GM12878 (cell line): ENCODE data around the gene BIRC3. TPM values are rescaled to one million over a fixed set of nuclear protein-coding genes. Genes with fewer than 3 reads are reported as not detected.

ENCODE experiments used
- ATAC-seq: fragments of 200-7000 bp; cut with Tn5 transposase; 3 replicates; pipeline ENCODE4 v1.9.1; 2020; ENCODE audit warnings: mild to moderate bottlenecking, moderate library complexity
- BruUV-seq: library from RNA; stranded (reverse); fragments of 400-500 nt; replicated peaks from 2 replicates; lab custom pipeline; 2021; lab: Mats Ljungman, UMichigan
- CTCF ChIA-PET: fragments of 300-600 bp; sonication (Branson Sonifier 250); formaldehyde crosslinking; extraction: SDS; loops from one replicate; lab custom pipeline; 2021; ENCODE audit warnings: inconsistent platforms; lab: Yijun Ruan, JAX
- POLR2A ChIA-PET: fragments of 350-600 bp; formaldehyde crosslinking; extraction: SDS; loops from one replicate; lab custom pipeline; 2021; ENCODE audit warnings: inconsistent platforms; lab: Charles Lee
- RAD21 ChIA-PET: fragments of 300-600 bp; sonication (Branson Sonifier 250); formaldehyde crosslinking; loops from one replicate; lab custom pipeline; 2023; ENCODE audit warnings: antibody characterized with exemption; ENCODE audit not compliant: unreplicated experiment; lab: Charles Lee
- SMC1A ChIA-PET: fragments of 300-600 bp; sonication (Branson Sonifier 250); formaldehyde crosslinking; loops from one replicate; lab custom pipeline; 2023; ENCODE audit not compliant: unreplicated experiment, uncharacterized antibody; lab: Charles Lee
- DNase-seq: peaks from one replicate; pipeline ENCODE4 v3.0.0-alpha.2; 2011; ENCODE audit warnings: low read depth, low spot score
- FAIRE-seq: peaks from 3 replicates; lab custom pipeline; 2011; peaks lifted over from hg19 to GRCh38; lab: Jason Lieb, UNC
- H2AFZ ChIP-seq: 2 replicates; pipeline ENCODE4 v1.6.0; 2011; ENCODE audit warnings: low read depth, low read length, control low read depth; ENCODE audit not compliant: control insufficient read depth
- H3K27ac ChIP-seq: 2 replicates; pipeline ENCODE4 v1.5.1; 2011; ENCODE audit warnings: control low read depth; ENCODE audit not compliant: control insufficient read depth, insufficient read depth
- H3K27me3 ChIP-seq, 2 experiments: replicated peaks in 1 of 2; 2 replicates each; pipeline versions ENCODE4 v1.6.0 to v1.6.1; 2011; ENCODE audit warnings: low read length in 1 of 2; ENCODE audit not compliant: control insufficient read depth in 2 of 2, insufficient read depth in 2 of 2
- H3K36me3 ChIP-seq, 2 experiments: 2 replicates each; pipeline ENCODE4 v1.5.1; 2011; ENCODE audit warnings: low read length in 1 of 2; ENCODE audit not compliant: control insufficient read depth in 2 of 2, insufficient read depth in 2 of 2
- H3K4me1 ChIP-seq: 2 replicates; pipeline ENCODE4 v1.6.1; 2011; ENCODE audit warnings: mild to moderate bottlenecking, low read length, moderate library complexity, mixed read lengths; ENCODE audit not compliant: control insufficient read depth, insufficient read depth
- H3K4me2 ChIP-seq: 2 replicates; pipeline ENCODE4 v1.6.0; 2011; ENCODE audit warnings: control low read depth; ENCODE audit not compliant: control insufficient read depth, insufficient read depth
- H3K4me3 ChIP-seq: fragments of 200-600 bp; sonication (generic); 2 replicates; pipeline ENCODE4 v1.5.1; 2016
- H3K79me2 ChIP-seq: 2 replicates; pipeline ENCODE4 v1.6.0; 2011; ENCODE audit warnings: low read length; ENCODE audit not compliant: control insufficient read depth, insufficient read depth
- H3K9ac ChIP-seq: 2 replicates; pipeline ENCODE4 v1.8.0; 2011; ENCODE audit warnings: low read length, control low read depth, mixed read lengths; ENCODE audit not compliant: control insufficient read depth, insufficient read depth
- H3K9me3 ChIP-seq: replicated peaks from 3 replicates; pipeline ENCODE4 v1.5.1; 2011; ENCODE audit warnings: mild to moderate bottlenecking, low read length; ENCODE audit not compliant: control insufficient read depth, insufficient read depth
- H4K20me1 ChIP-seq: 2 replicates; pipeline ENCODE4 v1.6.0; 2011; ENCODE audit not compliant: control insufficient read depth, insufficient read depth
- BACH1 ChIP-seq: fragments of 450-650 bp; IDR thresholded peaks from 2 replicates; pipeline ENCODE4 v1.6.1; 2017; ENCODE audit warnings: mild to moderate bottlenecking, borderline replicate concordance
- ETV6 ChIP-seq, 2 experiments: fragments of 450-650 bp in 1 of 2; IDR thresholded peaks in 1 of 2; conservative IDR thresholded peaks in 1 of 2; 2 replicates each; pipeline ENCODE4 v1.6.1; 2014; ENCODE audit warnings: antibody characterized with exemption in 1 of 2, borderline replicate concordance in 1 of 2, low read depth in 1 of 2, mild to moderate bottlenecking in 1 of 2, moderate library complexity in 1 of 2
- FOXK2 ChIP-seq: fragments of 450-650 bp; IDR thresholded peaks from 2 replicates; pipeline ENCODE4 v1.6.1; 2017; ENCODE audit warnings: mild to moderate bottlenecking, moderate library complexity
- MTA3 ChIP-seq: IDR thresholded peaks from 2 replicates; pipeline ENCODE4 v1.6.1; 2012; ENCODE audit warnings: low read length, inconsistent platforms, borderline replicate concordance
- NFYA ChIP-seq: IDR thresholded peaks from 2 replicates; pipeline ENCODE4 v1.6.1; 2011; ENCODE audit warnings: low read depth, mild to moderate bottlenecking, low read length, improper control_type of control experiment, borderline replicate concordance
- NR2F1 ChIP-seq: fragments of 450-650 bp; conservative IDR thresholded peaks from 2 replicates; pipeline ENCODE4 v1.6.1; 2017; ENCODE audit warnings: mild to moderate bottlenecking
- POLR2AphosphoS2 ChIP-seq: IDR thresholded peaks from 2 replicates; pipeline ENCODE4 v1.6.1; 2011; ENCODE audit warnings: low read depth, mild to moderate bottlenecking, low read length, improper control_type of control experiment, moderate library complexity
- SMAD1 ChIP-seq: fragments of 450-650 bp; IDR thresholded peaks from 2 replicates; pipeline ENCODE4 v1.6.1; 2018; ENCODE audit warnings: mild to moderate bottlenecking, low read depth; ENCODE audit not compliant: partially characterized antibody
- SUPT20H ChIP-seq: IDR thresholded peaks from 2 replicates; pipeline ENCODE4 v1.6.1; 2011; ENCODE audit warnings: low read depth, mild to moderate bottlenecking, low read length, moderate library complexity, borderline replicate concordance; ENCODE audit not compliant: control insufficient read depth
- TCF7 ChIP-seq: IDR thresholded peaks from 2 replicates; pipeline ENCODE4 v1.6.1; 2014; ENCODE audit warnings: antibody characterized with exemption, borderline replicate concordance
- ZNF217 ChIP-seq: fragments of 450-650 bp; IDR thresholded peaks from 2 replicates; pipeline ENCODE4 v1.6.1; 2017; ENCODE audit warnings: antibody characterized with exemption, mild to moderate bottlenecking
- ZNF274 ChIP-seq: IDR thresholded peaks from one replicate; pipeline ENCODE4 v1.8.0; 2011; ENCODE audit not compliant: insufficient read length, insufficient read depth
- WGBS: methylation state at CpG from one replicate; pipeline ENCODE4 v1.1.6; 2016; ENCODE audit warnings: low lambda C conversion rate; ENCODE audit not compliant: insufficient replicate concordance, insufficient coverage; ENCODE audit errors: missing lambda C conversion rate; 5-methylcytosine and 5-hydroxymethylcytosine counted together
- in situ Hi-C: fragments of 300-500 bp; cut with MboI; formaldehyde crosslinking; loops from 9 replicates; pipeline ENCODE4 v1.14.3; 2018; ENCODE audit warnings: mixed read lengths
- intact Hi-C: fragments of 100-400 bp; cut with micrococcal nuclease; formaldehyde crosslinking; loops from one replicate; pipeline ENCODE4 v1.14.2; 2022; ENCODE audit not compliant: unreplicated experiment
- polyA plus RNA-seq, 11 experiments: library from polyadenylated mRNA; depleted of rRNA in 4 of 11; unstranded in 6 of 11; stranded (reverse) in 5 of 11; fragments of >200 nt; fragmentation: Nextera tagmentation in 4 of 11; fragmentation: Illumina TruSeq in 1 of 11; extraction: Ambion mirVana in 4 of 11; extraction: Trizol in 1 of 11; gene quantifications; 1 replicate in 1 of 11; 2 replicates in 10 of 11; pipeline versions ENCODE4 v1.2.1 to v1.2.3, GENCODE V29; 2011 to 2016; ENCODE audit warnings: inconsistent platforms in 2 of 11, missing spikeins in 2 of 11, low read depth in 1 of 11
- total RNA-seq, 4 experiments: library from RNA; depleted of rRNA in 3 of 4; stranded (reverse); fragments of >200 nt in 3 of 4; fragmentation: Illumina TruSeq in 1 of 4; extraction: Trizol in 1 of 4; gene quantifications; 2 replicates each; pipeline versions ENCODE4 v1.2.1 to v1.2.3, GENCODE V29; 2013 to 2021
- TF ChIP-seq, protein P1 (sequence below): fragments of 450-650 bp; IDR thresholded peaks from 2 replicates; pipeline ENCODE4 v1.6.1; 2017; ENCODE audit warnings: mild to moderate bottlenecking
- TF ChIP-seq, protein P2 (sequence below): fragments of 150-350 bp; IDR thresholded peaks from 2 replicates; pipeline ENCODE4 v1.6.1; 2016; ENCODE audit warnings: low read depth, low read length
- TF ChIP-seq, protein P3 (sequence below): IDR thresholded peaks from 2 replicates; pipeline ENCODE4 v1.6.1; 2012; ENCODE audit warnings: low read length, inconsistent platforms

The BIRC3 gene
- total and polyA plus RNA-seq, 10 of the 15 experiments (the other 5 are each of a cell fraction or from before 2014, with no cell fraction given), result 42.1 to 351 (median 83.7) TPM

DNA sequence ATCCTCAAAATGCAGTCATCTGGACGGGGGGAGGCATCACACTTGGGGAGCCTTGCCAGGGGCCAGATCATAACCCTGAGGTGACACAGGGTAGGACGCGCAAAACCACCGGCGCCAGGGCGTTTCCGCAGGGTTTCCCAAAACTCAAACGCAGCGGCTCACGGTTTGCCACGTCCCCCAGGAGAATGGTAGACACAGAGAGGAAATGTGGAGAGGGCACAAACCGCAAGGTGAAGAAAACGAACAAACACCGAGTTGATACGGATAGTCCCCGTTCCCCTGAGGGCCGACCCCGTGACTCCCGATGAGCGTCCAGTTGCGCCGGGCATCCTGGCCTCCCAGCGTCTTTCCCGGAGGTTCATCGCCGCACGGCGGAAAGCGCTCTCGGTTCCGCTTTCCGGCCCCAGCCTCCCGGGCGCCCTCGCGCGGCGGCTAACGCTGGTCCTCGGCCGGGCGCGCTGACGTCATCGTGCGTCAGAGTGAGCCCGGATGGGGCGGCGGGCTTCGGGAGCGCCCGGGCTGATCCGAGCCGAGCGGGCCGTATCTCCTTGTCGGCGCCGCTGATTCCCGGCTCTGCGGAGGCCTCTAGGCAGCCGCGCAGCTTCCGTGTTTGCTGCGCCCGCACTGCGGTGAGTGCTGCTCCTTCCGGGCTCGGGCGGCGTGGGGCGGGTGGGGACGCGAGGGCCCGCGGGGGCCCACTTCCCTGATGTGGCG lies 29.6 kb downstream of the BIRC3 start, which contains the start of gene BIRC2:
Gene BIRC2 (plus strand): TSS at position 467 of the 714 bp plus-strand sequence. CDS start 2,641 bp downstream, outside the sequence.
- Histone ChIP-seq H3K4me1 (no peaks in the 10 kb centered on the region), H3K4me3 (peak within 1 kb of the TSS; percentile 77), H3K9ac (peak within 1 kb of the TSS; percentile 96), H3K27me3 (no peaks in the 10 kb centered on the region), H3K9me3 (no peaks in the 10 kb centered on the region; the same call in 1 of the 3 replicates), H3K79me2 (peaks cover 36% of the 10 kb centered on the region), H3K4me2 (peak within 1 kb of the TSS; percentile 92), H4K20me1 (no peaks in the 10 kb centered on the region), H3K27ac (peak within 1 kb of the TSS; percentile 96), H3K36me3 (no peaks in the 10 kb centered on the region), H2AFZ (peak within 1 kb of the TSS; percentile 95)
- SMC1A ChIA-PET, result interaction anchor here (1.3 to 3.8 kb wide), 3 partner anchors 13 to 43 kb away, joined by 3 to 37 read pairs (median 11); no protein-coding TSS in a partner anchor
- in situ Hi-C loops, result no loop called here
- ATAC-seq (peak; percentile 86), DNase-seq (peak; percentile 67), FAIRE-seq (no peak)
- under 1% methylated on average over 58 of the region's 77 CpGs for WGBS
- CTCF ChIA-PET, result interaction anchor here (0.6 to 6.0 kb wide), 4 partner anchors 43 to 404 kb away, joined by 4 to 361 read pairs (median 23); no protein-coding TSS in a partner anchor
- no TSS peak for BruUV-seq
- intact Hi-C loops, result loop anchor here (1.0 to 2.0 kb wide), 4 partner anchors 30 to 199 kb away; partner anchors contain the start of gene BIRC3
- POLR2A ChIA-PET, result no interaction called here
- RAD21 ChIA-PET, result interaction anchor here (1.5 to 10.4 kb wide), 4 partner anchors 13 to 266 kb away, joined by 3 to 308 read pairs (median 5); no protein-coding TSS in a partner anchor
- TF ChIP-seq ZNF217 (peak; percentile 82), FOXK2 (no peak), NR2F1 (peak; percentile 98), ETV6 (conservative IDR thresholded peaks at IDR 0.05 in 1 of 2, IDR thresholded peaks at IDR 0.05 in 1 of 2; ENCODE audit: borderline replicate concordance in 1 of 2, low read depth in 1 of 2) (peak in 1 of 2 experiments; percentile 49; a peak in 2 of 4 replicates), MTA3 (no peak), ZNF274 (no peak), BACH1 (peak; percentile 86), SUPT20H (no peak), SMAD1 (peak; percentile 23), POLR2AphosphoS2 (peak; percentile 61; the same call in 1 of the 2 replicates), NFYA (no peak), TCF7 (no peak)
- TF ChIP-seq, protein P1, sequence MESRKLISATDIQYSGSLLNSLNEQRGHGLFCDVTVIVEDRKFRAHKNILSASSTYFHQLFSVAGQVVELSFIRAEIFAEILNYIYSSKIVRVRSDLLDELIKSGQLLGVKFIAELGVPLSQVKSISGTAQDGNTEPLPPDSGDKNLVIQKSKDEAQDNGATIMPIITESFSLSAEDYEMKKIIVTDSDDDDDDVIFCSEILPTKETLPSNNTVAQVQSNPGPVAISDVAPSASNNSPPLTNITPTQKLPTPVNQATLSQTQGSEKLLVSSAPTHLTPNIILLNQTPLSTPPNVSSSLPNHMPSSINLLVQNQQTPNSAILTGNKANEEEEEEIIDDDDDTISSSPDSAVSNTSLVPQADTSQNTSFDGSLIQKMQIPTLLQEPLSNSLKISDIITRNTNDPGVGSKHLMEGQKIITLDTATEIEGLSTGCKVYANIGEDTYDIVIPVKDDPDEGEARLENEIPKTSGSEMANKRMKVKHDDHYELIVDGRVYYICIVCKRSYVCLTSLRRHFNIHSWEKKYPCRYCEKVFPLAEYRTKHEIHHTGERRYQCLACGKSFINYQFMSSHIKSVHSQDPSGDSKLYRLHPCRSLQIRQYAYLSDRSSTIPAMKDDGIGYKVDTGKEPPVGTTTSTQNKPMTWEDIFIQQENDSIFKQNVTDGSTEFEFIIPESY, result no peak
- TF ChIP-seq, protein P2, sequence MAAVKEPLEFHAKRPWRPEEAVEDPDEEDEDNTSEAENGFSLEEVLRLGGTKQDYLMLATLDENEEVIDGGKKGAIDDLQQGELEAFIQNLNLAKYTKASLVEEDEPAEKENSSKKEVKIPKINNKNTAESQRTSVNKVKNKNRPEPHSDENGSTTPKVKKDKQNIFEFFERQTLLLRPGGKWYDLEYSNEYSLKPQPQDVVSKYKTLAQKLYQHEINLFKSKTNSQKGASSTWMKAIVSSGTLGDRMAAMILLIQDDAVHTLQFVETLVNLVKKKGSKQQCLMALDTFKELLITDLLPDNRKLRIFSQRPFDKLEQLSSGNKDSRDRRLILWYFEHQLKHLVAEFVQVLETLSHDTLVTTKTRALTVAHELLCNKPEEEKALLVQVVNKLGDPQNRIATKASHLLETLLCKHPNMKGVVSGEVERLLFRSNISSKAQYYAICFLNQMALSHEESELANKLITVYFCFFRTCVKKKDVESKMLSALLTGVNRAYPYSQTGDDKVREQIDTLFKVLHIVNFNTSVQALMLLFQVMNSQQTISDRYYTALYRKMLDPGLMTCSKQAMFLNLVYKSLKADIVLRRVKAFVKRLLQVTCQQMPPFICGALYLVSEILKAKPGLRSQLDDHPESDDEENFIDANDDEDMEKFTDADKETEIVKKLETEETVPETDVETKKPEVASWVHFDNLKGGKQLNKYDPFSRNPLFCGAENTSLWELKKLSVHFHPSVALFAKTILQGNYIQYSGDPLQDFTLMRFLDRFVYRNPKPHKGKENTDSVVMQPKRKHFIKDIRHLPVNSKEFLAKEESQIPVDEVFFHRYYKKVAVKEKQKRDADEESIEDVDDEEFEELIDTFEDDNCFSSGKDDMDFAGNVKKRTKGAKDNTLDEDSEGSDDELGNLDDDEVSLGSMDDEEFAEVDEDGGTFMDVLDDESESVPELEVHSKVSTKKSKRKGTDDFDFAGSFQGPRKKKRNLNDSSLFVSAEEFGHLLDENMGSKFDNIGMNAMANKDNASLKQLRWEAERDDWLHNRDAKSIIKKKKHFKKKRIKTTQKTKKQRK, result no peak
- TF ChIP-seq, protein P3, sequence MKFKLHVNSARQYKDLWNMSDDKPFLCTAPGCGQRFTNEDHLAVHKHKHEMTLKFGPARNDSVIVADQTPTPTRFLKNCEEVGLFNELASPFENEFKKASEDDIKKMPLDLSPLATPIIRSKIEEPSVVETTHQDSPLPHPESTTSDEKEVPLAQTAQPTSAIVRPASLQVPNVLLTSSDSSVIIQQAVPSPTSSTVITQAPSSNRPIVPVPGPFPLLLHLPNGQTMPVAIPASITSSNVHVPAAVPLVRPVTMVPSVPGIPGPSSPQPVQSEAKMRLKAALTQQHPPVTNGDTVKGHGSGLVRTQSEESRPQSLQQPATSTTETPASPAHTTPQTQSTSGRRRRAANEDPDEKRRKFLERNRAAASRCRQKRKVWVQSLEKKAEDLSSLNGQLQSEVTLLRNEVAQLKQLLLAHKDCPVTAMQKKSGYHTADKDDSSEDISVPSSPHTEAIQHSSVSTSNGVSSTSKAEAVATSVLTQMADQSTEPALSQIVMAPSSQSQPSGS, result peak; percentile 67; the same call in 1 of the 2 replicates
